IMR-90 (cell line): Measurements from ENCODE around the gene AHNAK2. TPM values are rescaled to one million over a fixed set of nuclear protein-coding genes. Genes with fewer than 3 reads are reported as not detected.

ENCODE experiments used
- ATAC-seq: fragments of 200-7000 bp; cut with Tn5 transposase; 2 replicates; pipeline ENCODE4 v1.9.1; 2020; ENCODE audit warnings: low read depth, mild to moderate bottlenecking, moderate library complexity
- BruUV-seq: library from RNA; stranded (reverse); fragments of 400-500 nt; replicated peaks from 2 replicates; lab custom pipeline; 2021; lab: Mats Ljungman, UMichigan
- CTCF ChIA-PET: fragments of 300-600 bp; formaldehyde crosslinking; extraction: SDS; loops from one replicate; lab custom pipeline; 2021; ENCODE audit warnings: antibody characterized with exemption; lab: Yijun Ruan, JAX
- POLR2A ChIA-PET: fragments of 300-600 bp; sonication (Branson Sonifier 250); formaldehyde crosslinking; loops from one replicate; lab custom pipeline; 2022; ENCODE audit warnings: antibody characterized with exemption; ENCODE audit not compliant: unreplicated experiment; lab: Charles Lee
- DNase-seq: peaks from one replicate; pipeline ENCODE4 v3.0.0; 2013
- H2AFZ ChIP-seq: replicated peaks from 2 replicates; pipeline ENCODE3; 2013; ENCODE audit warnings: low read length, mild to moderate bottlenecking; ENCODE audit not compliant: poor library complexity
- H2AK5ac ChIP-seq: 2 replicates; pipeline ENCODE4 v1.6.1; 2013; ENCODE audit warnings: low read depth, low read length, inconsistent platforms
- H2AK9ac ChIP-seq: replicated peaks from 2 replicates; pipeline ENCODE3; 2013; ENCODE audit warnings: mild to moderate bottlenecking, low read depth, low read length, moderate library complexity; ENCODE audit not compliant: poor library complexity
- H2BK120ac ChIP-seq: 2 replicates; pipeline ENCODE4 v1.6.1; 2013; ENCODE audit warnings: low read depth, low read length, inconsistent platforms
- H2BK15ac ChIP-seq: 3 replicates; pipeline ENCODE4 v1.6.1; 2013; ENCODE audit warnings: low read depth, low read length, inconsistent platforms
- H2BK20ac ChIP-seq: 2 replicates; pipeline ENCODE4 v1.6.1; 2013; ENCODE audit warnings: low read depth, mild to moderate bottlenecking, inconsistent platforms, low read length, moderate library complexity
- H2BK5ac ChIP-seq: 2 replicates; pipeline ENCODE4 v1.6.1; 2013; ENCODE audit warnings: mild to moderate bottlenecking, low read depth, low read length, inconsistent platforms; ENCODE audit not compliant: poor library complexity, severe bottlenecking
- H3K14ac ChIP-seq: replicated peaks from 2 replicates; pipeline ENCODE4 v1.6.1; 2013; ENCODE audit warnings: low read depth, low read length, inconsistent platforms
- H3K18ac ChIP-seq: 2 replicates; pipeline ENCODE4 v1.6.1; 2013; ENCODE audit warnings: low read depth, low read length, control low read depth
- H3K23ac ChIP-seq: 2 replicates; pipeline ENCODE4 v1.6.1; 2013; ENCODE audit warnings: low read depth, low read length, inconsistent platforms
- H3K27ac ChIP-seq: 2 replicates; pipeline ENCODE4 v1.5.1; 2013; ENCODE audit warnings: mild to moderate bottlenecking, control low read depth, low read length; ENCODE audit not compliant: insufficient read depth
- H3K27me3 ChIP-seq: 2 replicates; pipeline ENCODE4 v1.6.1; 2013; ENCODE audit warnings: low read length; ENCODE audit not compliant: control insufficient read depth, insufficient read depth
- H3K36me3 ChIP-seq: 2 replicates; pipeline ENCODE4 v1.6.1; 2013; ENCODE audit warnings: low read length, mixed read lengths; ENCODE audit not compliant: control insufficient read depth, insufficient read depth
- H3K4ac ChIP-seq: 2 replicates; pipeline ENCODE4 v1.6.1; 2013; ENCODE audit warnings: low read depth, low read length, inconsistent platforms
- H3K4me1 ChIP-seq: 2 replicates; pipeline ENCODE4 v1.6.1; 2013; ENCODE audit warnings: low read length, mixed read lengths; ENCODE audit not compliant: control insufficient read depth, insufficient read depth
- H3K4me2 ChIP-seq: 2 replicates; pipeline ENCODE4 v1.6.1; 2013; ENCODE audit warnings: low read depth, mild to moderate bottlenecking, control low read depth, low read length, moderate library complexity
- H3K4me3 ChIP-seq: 2 replicates; pipeline ENCODE4 v1.5.1; 2013; ENCODE audit warnings: low read depth, mild to moderate bottlenecking, control low read depth, low read length, moderate library complexity; ENCODE audit not compliant: insufficient read depth
- H3K56ac ChIP-seq: 2 replicates; pipeline ENCODE4 v1.6.1; 2013; ENCODE audit warnings: low read length, inconsistent platforms; ENCODE audit not compliant: insufficient read depth; ENCODE audit errors: extremely low read depth
- H3K79me1 ChIP-seq, 2 experiments: 2 replicates each; pipeline ENCODE4 v1.6.1; 2013; ENCODE audit warnings: low read length in 2 of 2, inconsistent platforms in 1 of 2, low read depth in 1 of 2
- H3K9ac ChIP-seq: 2 replicates; pipeline ENCODE4 v1.6.1; 2013; ENCODE audit warnings: low read depth, low read length, control low read depth
- H3K9me1 ChIP-seq: 2 replicates; pipeline ENCODE4 v1.6.1; 2013; ENCODE audit warnings: low read length, inconsistent platforms; ENCODE audit not compliant: insufficient read depth
- H3K9me3 ChIP-seq: 2 replicates; pipeline ENCODE4 v1.6.1; 2013; ENCODE audit warnings: low read length; ENCODE audit not compliant: control insufficient read depth, insufficient read depth
- H4K20me1 ChIP-seq: 2 replicates; pipeline ENCODE4 v1.6.1; 2013; ENCODE audit warnings: low read length, inconsistent platforms; ENCODE audit not compliant: insufficient read depth
- H4K5ac ChIP-seq: 2 replicates; pipeline ENCODE4 v1.6.1; 2013; ENCODE audit warnings: mild to moderate bottlenecking, low read depth, low read length, control low read depth
- H4K8ac ChIP-seq, 2 experiments: 2 replicates each; pipeline ENCODE4 v1.6.1; 2013; ENCODE audit warnings: low read depth in 2 of 2, low read length in 2 of 2, control low read depth in 1 of 2, inconsistent platforms in 1 of 2
- H4K91ac ChIP-seq: 2 replicates; pipeline ENCODE4 v1.6.1; 2013; ENCODE audit warnings: low read depth, low read length, inconsistent platforms; ENCODE audit not compliant: insufficient read depth
- BHLHE40 ChIP-seq: fragments of 150-350 bp; IDR thresholded peaks from 2 replicates; pipeline ENCODE4 v1.6.1; 2016; ENCODE audit warnings: mild to moderate bottlenecking, low read depth, low read length
- CEBPB ChIP-seq: IDR thresholded peaks from 2 replicates; pipeline ENCODE4 v1.6.1; 2012; ENCODE audit warnings: low read depth, low read length, improper control_type of control experiment
- CHD1 ChIP-seq: IDR thresholded peaks from 2 replicates; pipeline ENCODE4 v1.6.1; 2012; ENCODE audit warnings: low read depth, low read length, improper control_type of control experiment
- CTCF ChIP-seq: conservative IDR thresholded peaks from 2 replicates; pipeline ENCODE4 v1.5.1; 2012; ENCODE audit warnings: mild to moderate bottlenecking, low read depth, low read length, improper control_type of control experiment
- ELK1 ChIP-seq: fragments of 150-350 bp; IDR thresholded peaks from 2 replicates; pipeline ENCODE4 v1.6.1; 2016; ENCODE audit warnings: low read depth, mild to moderate bottlenecking, low read length, moderate library complexity, borderline replicate concordance
- FOS ChIP-seq: fragments of 150-350 bp; IDR thresholded peaks from 2 replicates; pipeline ENCODE4 v1.6.1; 2016; ENCODE audit warnings: low read depth, low read length
- MAFK ChIP-seq: IDR thresholded peaks from 2 replicates; pipeline ENCODE4 v1.6.1; 2012; ENCODE audit warnings: low read depth, low read length, improper control_type of control experiment
- MAZ ChIP-seq: IDR thresholded peaks from 2 replicates; pipeline ENCODE4 v1.6.1; 2012; ENCODE audit warnings: low read depth, mild to moderate bottlenecking, low read length, improper control_type of control experiment, moderate library complexity, borderline replicate concordance
- MXI1 ChIP-seq: IDR thresholded peaks from 2 replicates; pipeline ENCODE4 v1.6.1; 2012; ENCODE audit warnings: low read depth, mild to moderate bottlenecking, low read length, moderate library complexity, borderline replicate concordance
- NFE2L2 ChIP-seq: fragments of 150-350 bp; IDR thresholded peaks from 2 replicates; pipeline ENCODE4 v1.6.1; 2016; ENCODE audit warnings: low read depth, mild to moderate bottlenecking, low read length
- POLR2A ChIP-seq: IDR thresholded peaks from 2 replicates; pipeline ENCODE4 v1.6.1; 2012; ENCODE audit warnings: mild to moderate bottlenecking, low read depth, low read length
- RAD21 ChIP-seq: IDR thresholded peaks from 2 replicates; pipeline ENCODE4 v1.6.1; 2012; ENCODE audit warnings: low read length, improper control_type of control experiment
- RFX5 ChIP-seq: IDR thresholded peaks from 2 replicates; pipeline ENCODE4 v1.8.0; 2012; ENCODE audit warnings: low read depth, mild to moderate bottlenecking, low read length, moderate library complexity
- USF2 ChIP-seq: fragments of 150-350 bp; IDR thresholded peaks from 2 replicates; pipeline ENCODE4 v1.6.1; 2017; ENCODE audit warnings: mild to moderate bottlenecking, antibody characterized with exemption, low read length, low read depth
- WGBS, 2 experiments: methylation state at CpG; one replicate each; pipeline versions ENCODE4 v1.1.5 to v1.1.7; 2013; ENCODE audit warnings: missing lambda C conversion rate in 2 of 2; ENCODE audit not compliant: insufficient read length in 1 of 2; ENCODE audit errors: extremely low coverage in 2 of 2; 5-methylcytosine and 5-hydroxymethylcytosine counted together
- dilution Hi-C: fragments of 300-500 bp; cut with HindIII; formaldehyde crosslinking; loops from one replicate; pipeline ENCODE4 v1.14.3; 2018; ENCODE audit warnings: low sequenced_read_pairs; ENCODE audit not compliant: unreplicated experiment
- in situ Hi-C: fragments of 300-500 bp; cut with MboI; formaldehyde crosslinking; loops from 3 replicates; pipeline ENCODE4 v1.14.3; 2019; ENCODE audit warnings: low sequenced_read_pairs, inconsistent platforms, mixed read lengths
- intact Hi-C: fragments of 100-400 bp; cut with micrococcal nuclease; formaldehyde crosslinking; loops from 2 replicates; pipeline ENCODE4 v1.10.0; 2022
- polyA plus RNA-seq, 3 experiments: library from polyadenylated mRNA; depleted of rRNA; stranded (reverse); fragments of >200 nt; gene quantifications; 2 replicates each; pipeline ENCODE4 v1.2.3, GENCODE V29; 2012; ENCODE audit warnings: low replicate concordance in 1 of 3
- total RNA-seq: library from RNA; depleted of rRNA; stranded (reverse); fragments of >200 nt; gene quantifications from 2 replicates; pipeline ENCODE4 v1.2.3, GENCODE V29; 2012

The AHNAK2 gene
- total and polyA plus RNA-seq, 2 of the 4 experiments (the other 2 are of a cell fraction), result 2.6 to 7.9 TPM

- dilution Hi-C loops, result no loop called here
- no peak for TF ChIP-seq MAZ
- TF ChIP-seq NFE2L2, result no peak
- no peak for TF ChIP-seq RFX5
- no peak for TF ChIP-seq FOS
- no peak for TF ChIP-seq BHLHE40
- TF ChIP-seq CEBPB, result no peak
- TF ChIP-seq USF2, result no peak
- TF ChIP-seq MXI1, result no peak
- no peak for TF ChIP-seq ELK1
- no peak for TF ChIP-seq CHD1
- no peak for TF ChIP-seq MAFK
- TF ChIP-seq CTCF, result no peak
- TF ChIP-seq POLR2A, result no peak
- TF ChIP-seq RAD21, result no peak
- BruUV-seq, result no TSS peak
Measured at GRCh38 chr14:105018414-105018813, 40.2 kb upstream of the AHNAK2 start.

More at GRCh38 chr14:105018414-105018813, 40.2 kb upstream of the AHNAK2 start:
- H3K4ac ChIP-seq, result no peak overlapping the region
- ChIA-PET CTCF (interaction anchor here (0.8 to 1.3 kb wide), 2 partner anchors 16 to 28 kb away, joined by 3 to 5 read pairs; no protein-coding TSS in a partner anchor), POLR2A (no interaction called here)
- no peak overlapping the region for H3K4me2 ChIP-seq
- H3K18ac ChIP-seq, result no peak overlapping the region
- intact Hi-C loops, result no loop called here
- H3K56ac ChIP-seq, result no peak overlapping the region
- H3K27me3 ChIP-seq, result no peaks in the 10 kb centered on the region
- H2AK9ac ChIP-seq, result no peak overlapping the region
- H3K23ac ChIP-seq, result no peak overlapping the region; the same call in 1 of the 2 replicates
- in situ Hi-C loops, result no loop called here
- peaks cover 10 to 39% of the 10 kb centered on the region in 2 experiments; a peak in 3 of 4 replicates for H3K79me1 ChIP-seq
- H4K8ac ChIP-seq, result no peak overlapping the region
- no peak overlapping the region for H2AK5ac ChIP-seq
- H2BK5ac ChIP-seq, result no peak overlapping the region
- H2BK20ac ChIP-seq, result no peak overlapping the region
- no peak overlapping the region for H3K27ac ChIP-seq
- no peak overlapping the region for H3K4me3 ChIP-seq
- H2AFZ ChIP-seq, result no peak overlapping the region
- no peak overlapping the region for H2BK15ac ChIP-seq
- WGBS, 2 experiments, result no CpG with 5 or more reads among the region's 4 CpGs
- H3K36me3 ChIP-seq, result no peaks in the 10 kb centered on the region
- no peaks in the 10 kb centered on the region for H3K9me3 ChIP-seq
- no peak overlapping the region for H3K14ac ChIP-seq
- no peak for DNase-seq
- no peak overlapping the region; the same call in 1 of the 2 replicates for H4K5ac ChIP-seq
- peaks cover 22% of the 10 kb centered on the region for H3K9me1 ChIP-seq
- H2BK120ac ChIP-seq, result no peak overlapping the region
- ATAC-seq, result no peak
- H3K9ac ChIP-seq, result no peak overlapping the region
- no peak overlapping the region for H4K91ac ChIP-seq
- H3K4me1 ChIP-seq, result peaks cover 26% of the 10 kb centered on the region
- H4K20me1 ChIP-seq, result peaks cover 52% of the 10 kb centered on the region
